Measurements from ENCODE around the gene POMT2. TPM values are rescaled to one million over a fixed set of nuclear protein-coding genes. Genes with fewer than 3 reads are reported as not detected.

The POMT2 gene
- total RNA-seq, 6 experiments from 2014 or later = 21.7 to 39.0 (median 27.5) TPM

- H3K27me3 Mint-ChIP-seq (ENCODE audit: insufficient read depth) = peaks cover 43% of the 10 kb centered on the region
- H3K4me3 Mint-ChIP-seq = no peak overlapping the region
- no peak for DNase-seq
- no peaks in the 10 kb centered on the region for H3K4me1 Mint-ChIP-seq (ENCODE audit: low read depth)
- TF ChIP-seq CTCF (IDR thresholded peaks at IDR 0.05) = no peak
- H3K9me3 Mint-ChIP-seq = no peaks in the 10 kb centered on the region
- H3K27ac Mint-ChIP-seq = no peak overlapping the region
- H3K36me3 Mint-ChIP-seq (ENCODE audit: low read depth) = no peaks in the 10 kb centered on the region
These were observed 63.0 kb downstream of the POMT2 start for GRCh38 chr14:77257700-77258099.

- Mint-ChIP-seq H3K9me3 (no peaks in the 10 kb centered on the region), H3K27ac (no peak overlapping the region), H3K4me1 (ENCODE audit: low read depth) (no peaks in the 10 kb centered on the region), H3K4me3 (no peak overlapping the region), H3K36me3 (ENCODE audit: low read depth) (no peaks in the 10 kb centered on the region), H3K27me3 (ENCODE audit: insufficient read depth) (peaks cover 38% of the 10 kb centered on the region)
- DNase-seq = no peak
- TF ChIP-seq CTCF (IDR thresholded peaks at IDR 0.05) = no peak
These were observed 64.0 kb downstream of the POMT2 start for GRCh38 chr14:77256694-77257093.

DNA sequence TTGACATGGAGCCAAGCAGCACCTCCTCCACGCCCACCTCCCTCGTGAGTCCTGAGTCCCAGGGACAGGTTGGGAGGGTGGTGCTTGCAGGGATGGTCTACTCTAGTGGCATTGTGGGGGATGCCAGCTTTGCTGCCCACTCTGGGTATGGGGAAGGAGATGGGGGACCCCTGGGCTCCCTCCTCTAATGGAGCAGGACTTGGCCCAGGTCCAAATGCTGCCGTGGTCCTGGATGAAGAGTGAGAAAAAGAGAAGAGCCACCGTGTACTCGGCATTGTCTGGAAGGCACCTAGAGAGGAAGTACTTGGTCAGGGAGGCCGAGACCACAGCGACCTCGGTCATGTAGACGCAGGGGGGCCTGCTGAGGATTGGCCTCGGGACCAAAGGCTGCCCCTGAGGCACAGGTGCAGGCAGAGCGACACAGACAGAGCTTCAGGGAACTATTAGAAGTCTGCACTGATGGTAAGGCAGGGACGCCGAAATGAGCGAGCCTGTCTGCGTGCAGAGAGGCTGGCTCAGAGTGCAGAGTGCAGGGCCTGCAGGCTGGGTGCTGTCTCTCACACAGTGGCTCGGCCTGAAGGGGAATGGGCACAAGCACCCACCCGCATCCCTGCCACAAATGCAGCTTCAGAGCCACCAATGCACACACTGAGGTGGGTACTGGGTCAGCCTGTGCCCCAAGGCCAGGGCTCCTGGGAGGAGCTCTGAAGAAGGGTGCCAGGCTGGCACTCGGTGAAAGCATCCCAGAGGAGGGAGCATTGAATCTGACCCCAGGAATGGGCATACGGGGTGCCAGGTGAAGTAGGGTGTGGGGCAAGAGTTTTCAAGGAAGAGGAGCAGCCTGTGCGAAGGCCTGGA lies 67.1 kb downstream of the POMT2 start:
- H3K4me1 Mint-ChIP-seq (ENCODE audit: low read depth) = no peaks in the 10 kb centered on the region
- H3K4me3 Mint-ChIP-seq = no peak overlapping the region
- H3K36me3 Mint-ChIP-seq (ENCODE audit: low read depth) = no peaks in the 10 kb centered on the region
- TF ChIP-seq CTCF (IDR thresholded peaks at IDR 0.05) = no peak
- no peaks in the 10 kb centered on the region for H3K9me3 Mint-ChIP-seq
- H3K27ac Mint-ChIP-seq = no peak overlapping the region
- DNase-seq = no peak
- H3K27me3 Mint-ChIP-seq (ENCODE audit: insufficient read depth) = peaks cover 38% of the 10 kb centered on the region

DNA sequence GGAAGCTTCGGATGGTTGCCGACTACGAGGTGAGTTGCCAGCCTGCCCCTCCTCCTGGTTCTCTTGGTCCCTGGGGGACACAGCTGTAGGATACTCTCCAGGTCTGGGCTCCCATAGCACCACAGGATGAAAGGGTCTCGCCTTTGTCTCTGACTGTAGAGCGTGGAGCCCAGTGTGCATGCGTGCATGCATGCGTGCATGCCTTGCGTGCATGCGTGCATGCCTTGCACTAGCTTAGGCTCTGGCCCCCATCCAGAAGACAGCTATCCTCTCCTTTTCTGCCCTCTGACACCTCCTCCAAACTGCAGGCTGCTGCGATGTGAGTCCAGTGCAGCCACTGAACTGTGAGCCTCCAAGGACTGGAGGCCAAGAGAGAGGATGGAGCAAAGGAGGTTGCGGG lies 68.8 kb downstream of the POMT2 start:
- no peak for DNase-seq
- H3K9me3 Mint-ChIP-seq = no peaks in the 10 kb centered on the region
- no peak overlapping the region for H3K27ac Mint-ChIP-seq
- TF ChIP-seq CTCF (IDR thresholded peaks at IDR 0.05) = no peak
- H3K4me3 Mint-ChIP-seq = no peak overlapping the region
- peaks cover 43% of the 10 kb centered on the region for H3K27me3 Mint-ChIP-seq (ENCODE audit: insufficient read depth)
- no peaks in the 10 kb centered on the region for H3K4me1 Mint-ChIP-seq (ENCODE audit: low read depth)
- H3K36me3 Mint-ChIP-seq (ENCODE audit: low read depth) = no peaks in the 10 kb centered on the region

DNA sequence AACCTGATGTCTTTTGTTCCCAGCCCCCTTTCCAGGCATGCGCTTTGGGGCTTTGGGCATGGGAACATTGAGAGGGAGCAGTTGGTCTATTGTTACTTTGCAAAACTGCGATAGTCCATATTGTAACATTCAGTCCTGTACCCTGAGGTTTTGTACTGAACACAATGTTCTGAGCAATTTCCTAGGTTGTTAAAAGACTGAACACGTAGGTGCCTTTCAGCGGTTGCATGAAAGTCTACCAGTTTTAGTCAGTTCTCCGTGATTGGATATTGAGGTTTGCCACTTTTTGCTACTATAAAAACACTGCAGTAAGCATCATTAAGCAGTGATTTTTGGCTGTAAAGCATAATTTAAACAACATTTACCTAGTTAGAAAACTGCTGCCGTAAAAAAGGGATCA lies 69.8 kb downstream of the POMT2 start:
- Mint-ChIP-seq H3K9me3 (no peaks in the 10 kb centered on the region), H3K4me3 (no peak overlapping the region), H3K36me3 (ENCODE audit: low read depth) (no peaks in the 10 kb centered on the region), H3K27me3 (ENCODE audit: insufficient read depth) (peaks cover 45% of the 10 kb centered on the region), H3K27ac (no peak overlapping the region), H3K4me1 (ENCODE audit: low read depth) (no peaks in the 10 kb centered on the region)
- no peak for DNase-seq
- no peak for TF ChIP-seq CTCF (IDR thresholded peaks at IDR 0.05)

All from HFFc6 (cell line).